ENCODE measurements around the gene TSSK6. TPM values are rescaled to one million over a fixed set of nuclear protein-coding genes. Genes with fewer than 3 reads are reported as not detected.

The TSSK6 gene
- total and polyA plus RNA-seq, 2 of the 4 experiments (the other 2 are of a cell fraction) = 1.3 to 2.2 TPM

- no peak overlapping the region for H3K23ac ChIP-seq (ENCODE audit: low read depth, low read length)
- H3K4me1 ChIP-seq (ENCODE audit: control insufficient read depth, insufficient read depth, low read length) = no peaks in the 10 kb centered on the region; the same call in 1 of the 2 replicates
- no TSS peak for BruUV-seq (replicated peaks)
- 91% methylated on average over 13 of the region's 13 CpGs; no CpG with 5 or more reads in 1 of the 2 experiments for WGBS, 2 experiments (ENCODE audit: extremely low coverage in 2 of 2, insufficient read length in 1 of 2)
- TF ChIP-seq MAFK (IDR thresholded peaks at IDR 0.05; ENCODE audit: low read depth, low read length) (no peak), CEBPB (IDR thresholded peaks at IDR 0.05; ENCODE audit: low read depth, low read length) (no peak), POLR2A (IDR thresholded peaks at IDR 0.05; ENCODE audit: low read depth, low read length) (no peak), BHLHE40 (IDR thresholded peaks at IDR 0.05; ENCODE audit: low read depth, low read length) (no peak)
- H3K14ac ChIP-seq (replicated peaks; ENCODE audit: low read depth, low read length) = no peak overlapping the region
- no peak overlapping the region for H4K5ac ChIP-seq (ENCODE audit: low read depth, low read length)
- H3K9me3 ChIP-seq (ENCODE audit: control insufficient read depth, insufficient read depth, low read length) = no peaks in the 10 kb centered on the region; the same call in 1 of the 2 replicates
- H2BK120ac ChIP-seq (ENCODE audit: low read depth, low read length) = no peak overlapping the region
- dilution Hi-C loops (cut with HindIII; ENCODE audit: low sequenced_read_pairs, unreplicated experiment) (no loop called here), in situ Hi-C loops (cut with MboI; ENCODE audit: low sequenced_read_pairs) (loop anchor here (25.0 kb wide), 1 partner anchor 419 kb away; no protein-coding TSS in a partner anchor), intact Hi-C loops (cut with micrococcal nuclease) (no loop called here)
- H3K27ac ChIP-seq (ENCODE audit: insufficient read depth, low read length) = no peak overlapping the region
- H4K8ac ChIP-seq (ENCODE audit: low read depth in 2 of 2, low read length in 2 of 2) = no peak overlapping the region
- H2AK5ac ChIP-seq (ENCODE audit: low read depth, low read length) = no peak overlapping the region
- H3K4me2 ChIP-seq (ENCODE audit: low read depth, low read length) = no peak overlapping the region
- no peak for ATAC-seq (ENCODE audit: low read depth)
- H3K79me1 ChIP-seq (ENCODE audit: low read depth in 1 of 2, low read length in 2 of 2) = no peaks in the 10 kb centered on the region
- no peak overlapping the region for H3K9ac ChIP-seq (ENCODE audit: low read depth, low read length)
- H3K36me3 ChIP-seq (ENCODE audit: control insufficient read depth, insufficient read depth, low read length) = no peaks in the 10 kb centered on the region
- no peak overlapping the region for H3K4ac ChIP-seq (ENCODE audit: low read depth, low read length)
- H3K18ac ChIP-seq (ENCODE audit: low read depth, low read length) = no peak overlapping the region
- no peak overlapping the region for H2BK5ac ChIP-seq (ENCODE audit: low read depth, low read length, poor library complexity, severe bottlenecking)
- H2BK15ac ChIP-seq (ENCODE audit: low read depth, low read length) = no peak overlapping the region
- no peaks in the 10 kb centered on the region for H3K9me1 ChIP-seq (ENCODE audit: insufficient read depth, low read length)
- H2AK9ac ChIP-seq (replicated peaks; ENCODE audit: low read depth, low read length, poor library complexity) = no peak overlapping the region
- H2BK20ac ChIP-seq (ENCODE audit: low read depth, low read length) = no peak overlapping the region
- DNase-seq = no peak
- no peak overlapping the region for H3K4me3 ChIP-seq (ENCODE audit: insufficient read depth, low read depth, low read length)
- CTCF ChIA-PET = interaction anchor here (0.5 kb wide), 1 partner anchor 30 kb away, joined by 3 read pairs; no protein-coding TSS in a partner anchor
- no peak overlapping the region for H2AFZ ChIP-seq (replicated peaks; ENCODE audit: low read length, poor library complexity)
- H3K27me3 ChIP-seq (ENCODE audit: control insufficient read depth, insufficient read depth, low read length) = peaks cover 28% of the 10 kb centered on the region
- POLR2A ChIA-PET (ENCODE audit: unreplicated experiment) = no interaction called here
- H3K56ac ChIP-seq (ENCODE audit: extremely low read depth, insufficient read depth, low read length) = no peak overlapping the region
- no peak overlapping the region for H4K91ac ChIP-seq (ENCODE audit: insufficient read depth, low read depth, low read length)
- H4K20me1 ChIP-seq (ENCODE audit: insufficient read depth, low read length) = no peaks in the 10 kb centered on the region
These were observed 27.8 kb upstream of the TSSK6 start for GRCh38 chr19:19543101-19543500.

Measured in IMR-90 (cell line).